Activated naive CD8-positive, alpha-beta T cell (primary cell): ENCODE measurements around the gene STK25.

ENCODE experiments used
- H3K27ac Mint-ChIP-seq: one replicate; pipeline ENCODE4 v1.8.0; 2021; ENCODE audit warnings: mixed read lengths
- H3K27me3 Mint-ChIP-seq: one replicate; pipeline ENCODE4 v1.8.0; 2021; ENCODE audit warnings: mixed read lengths
- H3K36me3 Mint-ChIP-seq: one replicate; pipeline ENCODE4 v1.8.0; 2021; ENCODE audit warnings: mixed read lengths
- H3K4me1 Mint-ChIP-seq: one replicate; pipeline ENCODE4 v1.8.0; 2021; ENCODE audit warnings: low read depth, mixed read lengths
- H3K4me3 Mint-ChIP-seq: one replicate; pipeline ENCODE4 v1.8.0; 2021; ENCODE audit warnings: mild to moderate bottlenecking, mixed read lengths
- H3K9me3 Mint-ChIP-seq: one replicate; pipeline ENCODE4 v1.8.0; 2021; ENCODE audit warnings: low read depth, mixed read lengths

Gene STK25

DNA sequence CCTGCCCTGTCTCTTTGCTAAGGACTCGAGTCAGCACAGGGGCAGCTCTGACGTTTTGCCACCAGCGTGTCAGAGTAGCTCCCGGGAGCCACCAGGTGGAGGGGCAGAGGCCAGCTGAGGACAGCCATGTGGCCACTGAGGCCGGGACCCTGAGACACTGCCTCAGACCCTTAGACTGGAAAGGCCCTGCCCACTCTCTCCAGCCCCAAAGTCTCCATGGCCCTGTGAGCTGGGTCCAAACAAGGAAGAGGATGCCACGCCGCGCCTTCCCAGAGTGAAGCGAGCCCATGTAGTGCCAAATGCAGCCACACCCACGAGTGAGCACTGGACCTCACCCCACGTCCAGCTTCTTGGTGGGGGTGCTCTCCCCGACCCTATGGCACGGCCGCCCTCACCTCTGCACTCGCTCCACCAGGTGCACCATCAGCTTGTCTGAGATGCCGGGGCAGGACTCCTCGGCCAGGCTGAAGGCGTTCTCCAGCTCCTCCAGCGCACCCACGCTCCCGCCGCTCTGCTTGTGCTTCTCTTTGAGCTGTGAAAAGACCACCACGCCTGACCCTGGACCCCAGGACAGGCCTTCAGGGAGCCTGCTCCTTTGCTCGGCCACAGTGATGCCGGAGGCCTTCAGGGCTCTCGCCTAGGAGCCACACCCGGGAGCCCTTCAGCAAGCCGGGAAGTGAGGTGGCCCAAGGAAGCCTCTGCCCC, 12.2 kb downstream of the STK25 start:
- H3K36me3 Mint-ChIP-seq: no peaks in the 10 kb centered on the region
- no peaks in the 10 kb centered on the region for H3K4me1 Mint-ChIP-seq
- H3K27ac Mint-ChIP-seq: no peak overlapping the region
- no peak overlapping the region for H3K4me3 Mint-ChIP-seq
- no peaks in the 10 kb centered on the region for H3K9me3 Mint-ChIP-seq
- no peaks in the 10 kb centered on the region for H3K27me3 Mint-ChIP-seq

DNA sequence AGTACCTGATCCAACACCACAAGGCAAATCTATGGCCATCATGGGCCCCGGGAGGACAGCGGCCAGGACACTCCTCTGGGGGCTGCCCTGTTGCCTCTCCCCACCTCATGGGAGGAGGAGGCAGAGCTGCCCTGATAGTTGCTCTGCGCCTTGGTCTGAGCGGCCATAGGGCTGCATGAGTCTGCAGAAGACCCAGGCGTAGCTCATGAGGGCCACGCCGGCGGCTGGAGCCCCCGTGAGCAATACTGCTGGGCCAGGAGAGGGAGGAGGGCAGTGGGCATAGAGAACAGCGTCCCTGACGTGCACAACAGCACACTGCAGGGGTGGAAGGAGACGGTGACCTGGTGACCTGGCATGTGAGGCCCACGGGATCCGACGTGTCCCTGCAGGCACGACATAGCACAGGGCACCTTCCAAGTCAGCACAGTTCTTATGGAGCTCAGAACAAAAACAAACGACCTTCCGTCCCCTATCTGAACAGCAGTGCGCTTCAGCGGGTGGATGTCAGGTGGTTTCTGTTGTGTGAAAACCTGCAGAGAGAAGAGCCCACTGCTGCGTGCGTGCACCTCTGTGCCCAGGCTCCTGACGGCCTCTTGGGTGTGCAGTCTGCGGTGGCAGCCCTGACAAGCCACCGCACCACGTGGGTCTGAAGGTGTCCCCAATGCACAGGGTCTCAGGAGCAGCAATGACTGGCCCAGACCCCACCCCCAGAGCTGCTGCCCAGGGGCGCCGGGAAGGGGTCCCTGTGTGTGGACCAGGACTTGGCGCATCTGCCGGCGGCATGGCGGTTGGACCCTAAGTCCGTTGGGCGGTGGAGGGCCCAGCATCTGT, 13.0 kb downstream of the STK25 start:
- Mint-ChIP-seq H3K27ac (no peak overlapping the region), H3K9me3 (no peaks in the 10 kb centered on the region), H3K4me3 (no peak overlapping the region), H3K27me3 (no peaks in the 10 kb centered on the region), H3K4me1 (no peaks in the 10 kb centered on the region), H3K36me3 (no peaks in the 10 kb centered on the region)

DNA sequence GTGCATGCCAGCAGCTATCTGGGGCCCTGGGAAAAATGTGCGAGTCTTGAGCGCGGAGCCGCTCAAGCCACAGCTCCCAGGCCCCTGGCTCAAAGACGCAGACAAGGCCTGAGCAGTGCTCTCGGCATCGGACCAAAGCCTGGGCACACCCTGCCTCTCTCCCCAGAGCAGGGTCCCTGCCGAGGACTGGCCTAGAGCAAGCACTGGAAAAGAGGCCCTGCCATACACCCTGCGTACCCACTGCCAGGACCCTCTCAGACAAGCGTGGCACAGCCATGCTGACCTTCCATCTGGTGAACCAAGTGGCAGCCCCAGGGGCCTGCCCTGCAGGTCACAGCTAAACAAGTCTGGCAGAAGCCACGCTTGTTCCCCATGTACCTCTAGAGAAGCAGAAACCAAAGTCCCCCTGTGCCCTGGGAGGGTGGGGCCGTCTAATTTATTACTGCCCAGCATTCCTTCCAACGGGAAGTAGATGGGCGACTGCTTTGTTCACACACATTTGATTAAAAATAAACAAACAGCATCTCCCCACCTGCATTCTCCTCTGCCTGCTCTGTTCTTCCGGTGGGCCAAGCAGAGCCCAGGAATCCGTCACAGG, 14.0 kb downstream of the STK25 start:
- Mint-ChIP-seq H3K27me3 (no peaks in the 10 kb centered on the region), H3K27ac (no peak overlapping the region), H3K36me3 (no peaks in the 10 kb centered on the region), H3K4me1 (no peaks in the 10 kb centered on the region), H3K9me3 (no peaks in the 10 kb centered on the region), H3K4me3 (no peak overlapping the region)

DNA sequence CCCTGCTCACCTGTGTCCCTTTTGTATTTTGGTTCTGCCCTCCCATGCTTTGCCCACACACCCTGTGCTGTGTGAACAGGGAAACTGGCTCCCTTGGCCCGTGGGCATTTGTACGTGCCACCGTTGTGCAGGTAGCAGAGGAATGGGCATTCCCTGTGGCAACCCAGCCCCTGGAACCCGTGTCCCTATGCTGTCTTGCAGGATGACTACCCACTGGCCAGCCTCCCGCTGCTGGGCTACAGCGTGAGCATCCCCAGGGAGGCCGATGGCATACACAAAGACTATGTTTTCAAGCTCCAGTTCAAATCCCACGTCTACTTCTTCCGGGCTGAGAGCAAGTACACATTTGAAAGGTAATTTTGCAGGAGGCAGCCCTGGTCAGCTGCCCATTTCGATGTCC, 15.3 kb downstream of the STK25 start:
- Mint-ChIP-seq H3K4me1 (no peaks in the 10 kb centered on the region), H3K36me3 (peaks cover 3% of the 10 kb centered on the region), H3K9me3 (no peaks in the 10 kb centered on the region), H3K27ac (no peak overlapping the region), H3K4me3 (no peak overlapping the region), H3K27me3 (no peaks in the 10 kb centered on the region)

DNA sequence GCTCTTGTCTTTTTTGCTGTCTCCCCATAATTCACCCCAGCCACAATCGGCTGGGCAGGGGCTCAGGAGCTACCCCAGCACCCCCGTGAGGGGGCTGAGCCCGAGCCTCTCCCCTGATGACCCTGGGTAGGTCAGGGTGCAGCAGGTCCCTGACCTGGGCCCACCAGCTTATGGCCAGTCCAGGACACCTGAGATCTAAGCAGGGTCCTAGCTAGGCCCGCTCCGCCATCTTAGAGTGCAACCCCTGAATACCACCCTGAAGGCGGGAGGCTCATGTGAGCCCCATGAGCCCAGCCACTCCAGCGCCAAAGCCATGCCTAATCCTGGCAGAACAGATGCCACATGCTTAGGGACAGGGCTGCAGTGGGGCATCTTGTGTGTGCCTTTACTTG, 16.2 kb downstream of the STK25 start:
- no peaks in the 10 kb centered on the region for H3K27me3 Mint-ChIP-seq
- no peaks in the 10 kb centered on the region for H3K9me3 Mint-ChIP-seq
- H3K36me3 Mint-ChIP-seq: peaks cover 3% of the 10 kb centered on the region
- no peaks in the 10 kb centered on the region for H3K4me1 Mint-ChIP-seq
- no peak overlapping the region for H3K4me3 Mint-ChIP-seq
- H3K27ac Mint-ChIP-seq: no peak overlapping the region

DNA sequence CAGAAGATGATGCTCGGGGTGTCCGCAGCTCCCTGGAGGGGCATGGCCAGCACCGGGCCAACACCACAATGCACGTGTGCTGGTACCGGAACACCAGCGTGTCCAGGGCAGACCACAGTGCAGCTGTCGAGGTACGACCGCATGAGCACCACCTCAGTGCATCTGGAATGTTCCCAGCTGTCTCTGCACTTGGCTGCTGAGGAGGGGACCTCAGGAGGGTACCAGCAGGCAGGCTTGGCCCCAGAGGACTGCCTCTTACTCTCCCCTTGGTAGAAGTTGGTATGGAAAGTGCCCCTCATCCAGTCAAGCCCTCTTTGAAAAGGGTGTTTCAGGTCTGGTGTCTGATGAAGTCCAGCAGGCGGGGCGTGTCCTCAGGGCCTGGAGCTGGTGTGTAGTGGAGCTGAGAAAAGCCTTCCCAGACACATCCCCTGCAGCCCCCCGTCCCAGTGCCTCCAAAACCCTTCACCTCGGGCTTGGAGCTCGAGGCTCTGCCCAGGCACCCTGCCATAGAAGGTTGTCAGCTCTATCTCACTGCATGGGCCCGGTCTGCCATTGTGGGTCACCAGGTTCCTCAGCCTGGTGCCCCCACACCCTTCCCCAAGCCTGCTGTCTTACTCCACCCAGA, 16.7 kb downstream of the STK25 start:
- Mint-ChIP-seq H3K36me3 (peaks cover 5% of the 10 kb centered on the region), H3K4me3 (no peak overlapping the region), H3K9me3 (no peaks in the 10 kb centered on the region), H3K27ac (no peak overlapping the region), H3K27me3 (no peaks in the 10 kb centered on the region), H3K4me1 (no peaks in the 10 kb centered on the region)

DNA sequence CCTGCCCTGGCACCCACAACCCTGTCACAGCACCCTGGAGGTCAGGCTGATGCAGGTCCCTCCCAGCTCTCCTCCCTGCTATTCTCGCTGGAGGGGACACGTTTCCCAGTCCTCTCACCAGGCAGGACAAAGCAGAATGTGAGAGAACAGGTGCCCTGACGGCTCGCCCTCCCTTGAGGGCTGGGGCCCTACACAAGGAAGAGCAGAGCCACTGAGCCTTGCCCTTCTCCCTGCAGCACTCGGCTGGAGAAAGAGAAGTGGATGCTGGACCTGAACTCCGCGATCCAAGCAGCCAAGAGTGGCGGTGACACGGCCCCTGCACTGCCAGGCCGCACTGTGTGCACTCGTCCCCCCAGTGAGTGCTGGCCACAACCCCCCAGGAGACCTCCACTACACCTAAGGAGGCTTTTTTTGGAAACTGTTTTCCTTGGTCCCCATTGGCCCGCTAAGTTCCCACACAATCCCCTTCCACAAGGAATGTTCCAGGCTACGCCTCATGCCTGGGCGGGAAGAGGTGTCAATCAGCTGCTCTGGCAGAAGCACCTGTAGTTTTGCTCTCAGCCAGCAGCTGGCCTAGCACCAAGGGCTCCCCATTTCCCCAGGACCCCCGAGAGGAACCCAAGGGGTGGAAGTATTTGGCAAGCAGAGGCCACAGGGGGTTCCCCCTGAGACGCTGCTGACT, 17.4 kb downstream of the STK25 start:
- Mint-ChIP-seq H3K4me3 (no peak overlapping the region), H3K27ac (no peak overlapping the region), H3K36me3 (peaks cover 5% of the 10 kb centered on the region), H3K27me3 (no peaks in the 10 kb centered on the region), H3K4me1 (no peaks in the 10 kb centered on the region), H3K9me3 (no peaks in the 10 kb centered on the region)

DNA sequence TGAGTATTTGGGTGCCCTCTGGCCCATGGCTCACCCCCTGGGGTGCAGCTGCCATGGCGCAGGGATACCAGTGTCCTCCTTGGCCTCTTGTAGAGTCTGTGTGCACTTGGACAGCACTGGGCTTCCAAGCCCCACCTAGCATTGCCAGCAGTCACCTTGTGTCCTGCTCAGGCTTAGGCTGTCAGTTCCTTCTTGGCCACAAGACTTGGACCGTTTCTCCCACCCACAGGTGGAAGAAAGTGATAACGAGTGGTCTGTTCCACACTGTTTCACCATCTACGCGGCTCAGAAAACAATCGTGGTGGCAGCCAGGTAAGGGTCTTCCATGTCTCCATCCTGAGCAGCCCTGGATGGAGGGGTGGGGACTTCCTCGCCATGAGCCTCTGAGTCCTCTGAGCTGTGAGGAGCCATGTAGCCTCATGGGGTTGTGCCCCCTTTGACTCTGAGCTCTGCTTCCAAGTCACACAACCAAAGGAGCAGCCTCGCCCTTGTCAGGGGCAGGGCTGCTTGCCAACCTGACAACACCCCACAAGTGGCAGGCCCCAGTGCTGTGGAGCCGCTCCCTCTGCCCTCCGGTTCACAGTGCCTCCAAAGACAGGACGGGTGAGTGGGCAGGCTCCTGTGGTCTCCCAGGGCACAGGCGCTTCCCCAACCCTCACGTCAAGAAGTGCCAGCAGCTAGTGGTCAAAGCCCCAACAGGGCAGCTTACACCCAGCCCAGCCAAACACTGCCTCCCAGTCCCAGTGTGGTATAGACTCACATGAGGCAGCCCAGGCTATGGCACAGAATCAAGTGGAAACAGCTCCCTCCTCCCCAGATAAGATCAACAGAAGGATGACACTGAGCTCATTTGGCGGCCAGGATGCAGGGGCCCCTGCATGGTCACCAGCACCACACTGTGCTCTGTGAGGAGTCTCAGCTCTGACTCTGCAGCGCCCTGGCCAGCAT, 18.4 kb downstream of the STK25 start:
- no peak overlapping the region for H3K4me3 Mint-ChIP-seq
- no peaks in the 10 kb centered on the region for H3K27me3 Mint-ChIP-seq
- H3K4me1 Mint-ChIP-seq: no peaks in the 10 kb centered on the region
- no peak overlapping the region for H3K27ac Mint-ChIP-seq
- no peaks in the 10 kb centered on the region for H3K9me3 Mint-ChIP-seq
- peaks cover 5% of the 10 kb centered on the region for H3K36me3 Mint-ChIP-seq

DNA sequence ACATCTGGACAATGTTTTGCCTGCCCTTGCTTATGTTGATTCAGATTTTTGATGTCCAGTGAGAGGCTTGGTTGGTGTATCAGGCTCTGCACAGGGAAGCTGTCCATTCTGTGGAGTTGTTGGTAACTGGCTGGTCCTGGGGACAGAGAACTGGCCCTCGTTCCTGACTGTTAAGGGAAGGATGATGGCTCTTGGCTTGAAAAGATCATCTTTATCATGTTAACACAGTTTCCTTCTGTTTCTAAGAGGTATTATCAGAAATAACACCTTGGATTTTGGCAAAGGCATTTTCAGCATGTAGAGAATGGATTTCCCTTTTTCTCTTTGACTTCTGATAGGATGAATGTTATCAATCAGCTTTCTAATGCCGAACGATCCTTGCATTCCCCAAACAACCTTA, 19.3 kb downstream of the STK25 start:
- H3K36me3 Mint-ChIP-seq: peaks cover 5% of the 10 kb centered on the region
- H3K4me3 Mint-ChIP-seq: no peak overlapping the region
- H3K9me3 Mint-ChIP-seq: no peaks in the 10 kb centered on the region
- H3K27ac Mint-ChIP-seq: no peak overlapping the region
- H3K27me3 Mint-ChIP-seq: no peaks in the 10 kb centered on the region
- no peaks in the 10 kb centered on the region for H3K4me1 Mint-ChIP-seq

DNA sequence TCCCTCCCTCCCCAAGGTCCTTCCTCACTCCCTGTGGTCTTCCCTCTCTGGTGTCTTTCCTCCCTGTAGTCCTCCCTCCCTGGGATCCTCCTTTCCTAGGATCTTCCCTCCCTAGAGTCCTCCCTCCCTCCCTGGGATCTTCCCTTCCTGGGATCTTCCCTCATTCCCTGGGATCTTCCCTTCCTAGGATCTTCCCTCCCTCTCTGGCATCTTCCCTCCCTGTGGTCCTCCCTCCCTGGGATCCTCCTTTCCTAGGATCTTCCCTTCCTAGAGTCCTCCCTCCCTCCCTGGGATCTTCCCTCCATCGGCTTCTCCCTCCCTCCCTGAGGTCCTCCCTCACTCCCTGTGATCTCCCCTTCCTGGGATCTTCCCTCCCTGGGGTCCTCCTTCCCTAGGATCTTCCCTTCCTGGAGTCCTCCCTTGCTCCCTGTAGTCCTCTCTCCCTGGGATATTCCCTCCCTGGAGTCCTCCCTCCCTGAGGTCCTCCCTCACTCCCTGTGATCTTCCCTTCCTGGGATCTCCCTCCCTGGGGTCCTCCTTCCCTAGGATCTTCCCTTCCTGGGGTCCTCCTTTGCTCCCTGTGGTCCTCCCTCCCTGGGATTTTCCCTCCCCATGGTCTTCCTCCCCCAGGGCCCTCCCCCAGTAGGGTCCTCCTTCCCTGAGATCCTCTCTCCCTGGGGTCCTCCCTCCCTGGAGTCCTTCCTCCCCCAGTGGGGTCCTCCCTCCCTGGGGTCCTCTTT, 23.0 kb downstream of the STK25 start:
- H3K9me3 Mint-ChIP-seq: no peaks in the 10 kb centered on the region
- no peaks in the 10 kb centered on the region for H3K4me1 Mint-ChIP-seq
- H3K4me3 Mint-ChIP-seq: no peak overlapping the region
- no peak overlapping the region for H3K27ac Mint-ChIP-seq
- peaks cover 7% of the 10 kb centered on the region for H3K36me3 Mint-ChIP-seq
- H3K27me3 Mint-ChIP-seq: peaks cover 2% of the 10 kb centered on the region

DNA sequence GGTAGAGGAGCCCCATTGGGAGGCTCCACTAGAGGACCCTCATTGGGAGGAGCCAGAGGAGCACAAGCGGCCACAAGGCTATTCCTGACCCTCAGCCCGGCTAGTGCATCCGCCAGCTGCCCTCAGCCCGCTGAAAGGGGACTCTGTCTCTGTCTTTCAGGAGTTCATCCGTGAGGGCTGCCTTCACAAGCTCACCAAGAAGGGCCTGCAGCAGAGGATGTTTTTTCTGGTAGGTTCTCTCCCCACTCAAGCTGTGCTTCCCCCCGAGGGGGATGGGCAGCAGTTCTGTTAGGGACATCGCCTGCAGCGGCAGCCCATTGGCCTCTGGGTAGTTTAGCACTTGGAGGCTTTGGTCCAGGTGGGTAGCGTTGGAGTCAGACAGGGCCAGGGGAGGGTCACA, 25.1 kb downstream of the STK25 start:
- Mint-ChIP-seq H3K9me3 (no peaks in the 10 kb centered on the region), H3K4me1 (no peaks in the 10 kb centered on the region), H3K27ac (no peak overlapping the region), H3K36me3 (peaks cover 12% of the 10 kb centered on the region), H3K27me3 (peaks cover 2% of the 10 kb centered on the region), H3K4me3 (no peak overlapping the region)

DNA sequence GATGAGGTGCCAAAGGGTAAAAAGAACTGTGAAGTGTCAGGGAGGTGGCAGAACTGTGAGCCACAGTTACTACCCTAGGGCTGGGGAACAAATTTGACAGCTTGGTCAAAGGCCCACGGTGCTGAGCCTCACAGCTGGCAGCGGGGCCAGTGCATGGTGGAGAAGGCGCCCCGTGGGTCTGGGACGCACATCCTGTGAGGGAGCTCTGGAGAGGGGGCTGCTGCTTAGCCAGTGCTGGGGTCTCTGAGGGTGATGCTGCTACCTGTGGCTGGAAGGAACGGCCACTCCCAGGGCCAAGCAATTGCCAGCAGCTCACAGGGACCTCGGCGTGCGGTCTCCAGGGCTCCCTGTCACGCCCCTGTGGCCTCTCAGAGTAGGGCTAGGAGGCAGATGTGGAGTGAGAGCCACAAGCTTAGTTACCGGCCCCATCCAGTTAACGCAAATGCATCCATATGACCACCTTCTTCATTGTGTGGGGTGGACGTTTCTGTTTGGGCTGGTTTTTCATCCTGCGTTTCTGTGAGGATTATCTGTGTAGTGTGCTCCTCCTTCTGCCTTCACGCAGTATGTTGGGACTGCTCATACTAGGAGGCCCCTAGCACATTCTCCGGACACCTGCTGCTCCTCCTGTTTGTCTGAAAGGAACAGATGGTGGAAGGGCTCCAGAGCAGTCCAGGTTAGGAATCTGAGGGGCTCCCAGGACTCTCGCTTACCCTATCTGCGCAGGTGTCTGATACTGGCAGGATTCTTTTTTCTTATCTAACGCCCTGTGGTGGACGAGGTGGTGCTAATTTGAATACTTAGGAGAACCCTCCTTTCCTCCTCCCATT, 26.0 kb downstream of the STK25 start:
- Mint-ChIP-seq H3K36me3 (peaks cover 13% of the 10 kb centered on the region), H3K4me1 (no peaks in the 10 kb centered on the region), H3K27me3 (peaks cover 2% of the 10 kb centered on the region), H3K27ac (no peak overlapping the region), H3K4me3 (no peak overlapping the region), H3K9me3 (no peaks in the 10 kb centered on the region)

DNA sequence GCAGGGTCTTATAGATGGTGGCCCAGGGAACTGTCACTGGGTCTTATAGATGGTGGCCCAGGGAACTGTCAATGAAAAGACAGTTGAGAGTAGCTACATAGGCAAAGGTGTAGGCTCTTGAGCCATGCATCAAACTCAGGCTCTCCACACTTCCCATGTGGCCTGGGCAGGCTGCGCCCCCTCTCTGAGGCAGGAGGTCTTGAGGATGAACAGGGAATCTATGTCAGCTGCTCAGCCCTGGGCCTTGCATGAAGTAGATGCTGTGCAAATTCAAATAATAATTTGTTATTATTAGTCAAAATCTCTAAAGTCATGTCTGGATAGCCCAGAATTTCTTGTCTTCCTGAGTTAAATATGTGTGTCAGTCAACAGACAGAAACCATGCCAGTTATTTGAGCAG, 26.7 kb downstream of the STK25 start:
- Mint-ChIP-seq H3K27me3 (peaks cover 2% of the 10 kb centered on the region), H3K4me1 (no peaks in the 10 kb centered on the region), H3K9me3 (no peaks in the 10 kb centered on the region), H3K4me3 (no peak overlapping the region), H3K36me3 (peaks cover 12% of the 10 kb centered on the region), H3K27ac (no peak overlapping the region)
